Type B pancreatic cell (in vitro differentiated cells): ENCODE data around the gene ANKRD10. TPM values are rescaled to one million over a fixed set of nuclear protein-coding genes. Genes with fewer than 3 reads are reported as not detected.

Source experiments
- DNase-seq: peaks from one replicate; pipeline ENCODE4 v3.0.0; 2021; ENCODE audit warnings: mixed read lengths; ENCODE audit not compliant: unreplicated experiment; ENCODE audit errors: extremely low spot score
- H3K27ac Mint-ChIP-seq: 2 replicates; pipeline ENCODE4 v1.8.0; 2021; ENCODE audit warnings: mild to moderate bottlenecking, mixed read lengths
- H3K27me3 Mint-ChIP-seq: 2 replicates; pipeline ENCODE4 v1.8.0; 2021; ENCODE audit warnings: mixed read lengths
- H3K36me3 Mint-ChIP-seq: 2 replicates; pipeline ENCODE4 v1.8.0; 2021; ENCODE audit warnings: mixed read lengths
- H3K4me1 Mint-ChIP-seq: one replicate; pipeline ENCODE4 v1.8.0; 2021; ENCODE audit warnings: mixed read lengths; ENCODE audit not compliant: unreplicated experiment
- H3K4me3 Mint-ChIP-seq: 2 replicates; pipeline ENCODE4 v1.8.0; 2021; ENCODE audit warnings: mild to moderate bottlenecking, mixed read lengths
- H3K9me3 Mint-ChIP-seq: 2 replicates; pipeline ENCODE4 v1.8.0; 2021; ENCODE audit warnings: mixed read lengths
- CTCF ChIP-seq: fragments of 200-600 bp; sonication (generic); conservative IDR thresholded peaks from 2 replicates; pipeline ENCODE4 v1.5.0; 2021; ENCODE audit warnings: antibody characterized with exemption, mild to moderate bottlenecking
- total RNA-seq: library from RNA; stranded (reverse); gene quantifications from 2 replicates; pipeline ENCODE4 v1.2.1, GENCODE V29; 2021; ENCODE audit warnings: low replicate concordance

ANKRD10 gene
- total RNA-seq, 1 donor from 2014 or later = 142 TPM

GRCh38 chr13:110860983-110861382, 53.9 kb downstream of the ANKRD10 start:
- peaks cover 20% of the 10 kb centered on the region for H3K9me3 Mint-ChIP-seq
- no peaks in the 10 kb centered on the region for H3K27me3 Mint-ChIP-seq
- H3K36me3 Mint-ChIP-seq = no peaks in the 10 kb centered on the region
- DNase-seq = no peak
- peaks cover 12% of the 10 kb centered on the region for H3K4me1 Mint-ChIP-seq
- no peak overlapping the region for H3K4me3 Mint-ChIP-seq
- no peak for TF ChIP-seq CTCF
- H3K27ac Mint-ChIP-seq = no peak overlapping the region

GRCh38 chr13:110856942-110857835, 57.7 kb downstream of the ANKRD10 start:
- Mint-ChIP-seq H3K36me3 (no peaks in the 10 kb centered on the region), H3K4me1 (no peaks in the 10 kb centered on the region), H3K4me3 (no peak overlapping the region), H3K9me3 (peaks cover 13% of the 10 kb centered on the region), H3K27me3 (no peaks in the 10 kb centered on the region), H3K27ac (no peak overlapping the region)
- DNase-seq = no peak
- no peak for TF ChIP-seq CTCF

- peaks cover 2% of the 10 kb centered on the region for H3K27me3 Mint-ChIP-seq
- no peak for DNase-seq
These were observed 59.5 kb downstream of the ANKRD10 start for GRCh38 chr13:110855363-110855762.

GRCh38 chr13:110854866-110855265, 60.0 kb downstream of the ANKRD10 start:
- Mint-ChIP-seq H3K27me3 (peaks cover 7% of the 10 kb centered on the region), H3K36me3 (no peaks in the 10 kb centered on the region), H3K27ac (no peak overlapping the region), H3K4me1 (peaks cover 8% of the 10 kb centered on the region), H3K4me3 (no peak overlapping the region), H3K9me3 (peaks cover 13% of the 10 kb centered on the region)
- no peak for TF ChIP-seq CTCF
- DNase-seq = no peak

More at GRCh38 chr13:110855363-110855762, 59.5 kb downstream of the ANKRD10 start:
- no peak overlapping the region for H3K27ac Mint-ChIP-seq
- H3K9me3 Mint-ChIP-seq = peaks cover 13% of the 10 kb centered on the region
- H3K4me3 Mint-ChIP-seq = no peak overlapping the region
- peaks cover 3% of the 10 kb centered on the region for H3K4me1 Mint-ChIP-seq
- no peak for TF ChIP-seq CTCF
- no peaks in the 10 kb centered on the region for H3K36me3 Mint-ChIP-seq

GRCh38 chr13:110853235-110853721, 61.6 kb downstream of the ANKRD10 start:
- DNase-seq = no peak
- H3K27ac Mint-ChIP-seq = no peak overlapping the region

More at GRCh38 chr13:110853235-110853721, 61.6 kb downstream of the ANKRD10 start:
- Mint-ChIP-seq H3K27me3 (peaks cover 7% of the 10 kb centered on the region), H3K4me3 (no peak overlapping the region), H3K9me3 (peaks cover 13% of the 10 kb centered on the region), H3K36me3 (no peaks in the 10 kb centered on the region), H3K4me1 (peaks cover 10% of the 10 kb centered on the region)
- TF ChIP-seq CTCF = no peak
